Heart left ventricle (tissue), 16 donors: ENCODE data around the gene MOSPD3. TPM values are rescaled to one million over a fixed set of nuclear protein-coding genes. Genes with fewer than 3 reads are reported as not detected.

Source experiments
- ATAC-seq, 4 donors: fragments of 200-7000 bp; cut with Tn5 transposase; one replicate each; pipeline ENCODE4 v1.9.1; 2020 to 2022; ENCODE audit warnings: moderate library complexity in 4 of 4, mild to moderate bottlenecking in 3 of 4, moderate number of reproducible peaks in 1 of 4
- DNase-seq, 5 donors: peaks; one replicate each; pipeline ENCODE4 v3.0.0-alpha.2; 2020
- H3K27ac ChIP-seq, 12 donors: fragments of 200-600 bp; sonication (generic) in 4 of 12; one replicate each; pipeline versions ENCODE4 v1.5.0 to v1.8.0; 2016 to 2022; ENCODE audit warnings: mild to moderate bottlenecking in 2 of 12
- H3K27me3 ChIP-seq, 9 donors: fragments of 200-600 bp; sonication (generic) in 2 of 9; one replicate each; pipeline versions ENCODE4 v1.5.1 to v1.8.0; 2016 to 2022; ENCODE audit warnings: mild to moderate bottlenecking in 3 of 9
- H3K36me3 ChIP-seq, 9 donors: fragments of 200-600 bp; sonication (generic) in 2 of 9; one replicate each; pipeline versions ENCODE4 v1.5.0 to v1.8.0; 2018 to 2022; ENCODE audit warnings: mild to moderate bottlenecking in 2 of 9
- H3K4me1 ChIP-seq, 12 donors: fragments of 200-600 bp; sonication (generic) in 4 of 12; one replicate each; pipeline versions ENCODE4 v1.5.0 to v1.8.0; 2016 to 2022; ENCODE audit warnings: mild to moderate bottlenecking in 3 of 12
- H3K4me3 ChIP-seq, 12 donors: fragments of 200-600 bp; sonication (generic) in 4 of 12; one replicate each; pipeline versions ENCODE4 v1.5.0 to v1.8.0; 2017 to 2022; ENCODE audit warnings: mild to moderate bottlenecking in 9 of 12, moderate library complexity in 4 of 12
- H3K9me3 ChIP-seq, 12 donors: fragments of 200-600 bp; sonication (generic) in 4 of 12; one replicate each; pipeline versions ENCODE4 v1.5.0 to v1.8.0; 2016 to 2022; ENCODE audit warnings: mild to moderate bottlenecking in 1 of 12
- CTCF ChIP-seq, 12 donors: fragments of 200-600 bp; sonication (generic) in 4 of 12; IDR thresholded peaks; one replicate each; pipeline versions ENCODE4 v1.5.0 to v1.8.0; 2018 to 2022; ENCODE audit warnings: antibody characterized with exemption in 12 of 12, mild to moderate bottlenecking in 5 of 12
- POLR2A ChIP-seq, 2 donors: fragments of 450-650 bp; IDR thresholded peaks; one replicate each; pipeline ENCODE4 v1.6.1; 2017; ENCODE audit warnings: antibody characterized with exemption in 2 of 2, mild to moderate bottlenecking in 2 of 2, moderate library complexity in 2 of 2
- WGBS, 4 donors: extraction: QIAGEN DNeasy Blood & Tissue Kit in 2 of 4; methylation state at CpG; one replicate each; pipeline versions ENCODE4 v1.1.5 to v1.1.7; 2013 to 2018; 5-methylcytosine and 5-hydroxymethylcytosine counted together
- intact Hi-C, 10 donors: fragments of 100-400 bp; cut with DNase I; formaldehyde crosslinking; loops; one replicate each; pipeline versions ENCODE4 v1.11.1 to v1.14.2; 2022
- polyA plus RNA-seq, 2 donors: library from polyadenylated mRNA; stranded (reverse); fragments of 200-250 nt; gene quantifications; one replicate each; pipeline ENCODE4 v1.2.3, GENCODE V29; 2013
- total RNA-seq, 9 donors: library from RNA; depleted of rRNA in 2 of 9; stranded (reverse); fragments of >200 nt in 2 of 9; fragmentation: NEBNext Ultra II Directional in 3 of 9; extraction: Animal tissue kit (Norgen Biotek cat#: 25700) in 3 of 9; gene quantifications; one replicate each; pipeline versions ENCODE4 v1.1.0 to v1.2.4, GENCODE V29; 2016 to 2023
- donor health status: ischemic (EF 13 %, LVEDD 7.1; RV severe dilation, severe dysfunction).
- donor health status: healthy with polysubstance abuse.
- donor health status: DM: no; HTN: yes; CAD: no.
- donor health status: DM: no; HTN: no; CAD: no.
- donor health status: ischemic (EF 25% LVEDD 6.9; RV normal size, moderate dysfunction).
- donor health status: ischemic (EF 25% LVEDD 5.7; RV mildly dilated, moderate dysfunction).
- donor health status: healthy.
- donor health status: DM: yes; HTN: yes; CAD: no.
- donor health status: ischemic (EF 35%, LVEDD 5.7; RV mildly dilated, moderate dysfunction).
- donor health status: nonischemic (EF 11% LVEDD 7.7; RV severe dilation, severe dysfunction).
- donor health status: DM: yes; HTN: yes; CAD: no.
- donor health status: PGD.
- donor health status: ischemic (EF 29% LVEDD 5.4; RV normal size, mild dysfunction).
- donor health status: nonischemic (EF 23%, LVEDD 6.1; RV moderate dilation, normal function).

Gene MOSPD3
- total and polyA plus RNA-seq, 11 donors, result 6.7 to 13.8 (median 10.4) TPM

- DNase-seq (peak in 1 of 5 donors; percentile 6), ATAC-seq (no peak)
- Histone ChIP-seq H3K4me3 (no peak overlapping the region), H3K36me3 (peaks cover under 1 to 35% (median 28%) of the 10 kb centered on the region in 9 donors), H3K27ac (no peak overlapping the region), H3K27me3 (no peaks in the 10 kb centered on the region), H3K4me1 (peaks cover 0 to 26% (median 13%) of the 10 kb centered on the region in 12 donors), H3K9me3 (no peaks in the 10 kb centered on the region)
- intact Hi-C loops, result loop anchor here in 1 of 10 donors (2.0 kb wide), 1 partner anchor 13 kb away; no protein-coding TSS in a partner anchor
- 98 to 100% (median 99%) methylated on average over 1 to 2 of the region's 2 CpGs for WGBS, 4 donors
- TF ChIP-seq CTCF (IDR thresholded peaks at IDR 0.05) (no peak), POLR2A (IDR thresholded peaks at IDR 0.05) (no peak)
Observed at GRCh38 chr7:100571829-100572116, 40.6 kb upstream of the MOSPD3 start.

- DNase-seq (peak in 3 of 5 donors; percentile 19 to 52 (median 24)), ATAC-seq (no peak)
- peaks cover 3 to 41% (median 35%) of the 10 kb centered on the region in 9 donors for H3K36me3 ChIP-seq
- peaks cover 0 to 26% (median 13%) of the 10 kb centered on the region in 12 donors for H3K4me1 ChIP-seq
- no peak overlapping the region for H3K4me3 ChIP-seq
- no peaks in the 10 kb centered on the region for H3K9me3 ChIP-seq
- TF ChIP-seq POLR2A (IDR thresholded peaks at IDR 0.05) (no peak), CTCF (IDR thresholded peaks at IDR 0.05) (no peak)
- no peak overlapping the region for H3K27ac ChIP-seq
- intact Hi-C loops, result no loop called here
- 84 to 87% (median 86%) methylated on average over 18 to 20 of the region's 20 CpGs for WGBS, 4 donors
- no peaks in the 10 kb centered on the region for H3K27me3 ChIP-seq
Observed at GRCh38 chr7:100572281-100572948, 39.9 kb upstream of the MOSPD3 start.

GRCh38 chr7:100572949-100573675 lies 39.2 kb upstream of the MOSPD3 start:
- Histone ChIP-seq H3K36me3 (peaks cover 3 to 48% (median 42%) of the 10 kb centered on the region in 9 donors), H3K4me1 (peaks cover 0 to 26% (median 13%) of the 10 kb centered on the region in 12 donors), H3K4me3 (no peak overlapping the region), H3K27me3 (no peaks in the 10 kb centered on the region), H3K9me3 (no peaks in the 10 kb centered on the region), H3K27ac (no peak overlapping the region)
- TF ChIP-seq CTCF (IDR thresholded peaks at IDR 0.05) (no peak), POLR2A (IDR thresholded peaks at IDR 0.05) (no peak)
- DNase-seq, result peak in 3 of 5 donors; percentile 17 to 47 (median 20)
- 93 to 96% (median 95%) methylated on average over 22 to 30 of the region's 30 CpGs for WGBS, 4 donors
- no peak for ATAC-seq
- intact Hi-C loops, result no loop called here

GRCh38 chr7:100573691-100574361 lies 38.5 kb upstream of the MOSPD3 start, which contains the start of gene SAP25:
Gene SAP25 (minus strand): TSS chr7:100573900. CDS start chr7:100573742, 158 bp downstream.
- ATAC-seq (no peak), DNase-seq (peak in 2 of 5 donors; percentile 18 to 58)
- Histone ChIP-seq H3K27me3 (no peaks in the 10 kb centered on the region), H3K9me3 (no peaks in the 10 kb centered on the region), H3K27ac (no peak within 1 kb of the TSS), H3K4me3 (no peak within 1 kb of the TSS), H3K36me3 (peaks cover 3 to 55% (median 49%) of the 10 kb centered on the region in 9 donors), H3K4me1 (peaks cover 0 to 23% (median 13%) of the 10 kb centered on the region in 12 donors)
- WGBS, 4 donors, result 91 to 93% (median 92%) methylated on average over 40 to 70 of the region's 70 CpGs
- intact Hi-C loops, result no loop called here
- no peak for TF ChIP-seq CTCF (IDR thresholded peaks at IDR 0.05)
- TF ChIP-seq POLR2A (IDR thresholded peaks at IDR 0.05), result no peak
